ENCODE measurements around the gene SPEM2. TPM values are rescaled to one million over a fixed set of nuclear protein-coding genes. Genes with fewer than 3 reads are reported as not detected.

Gene SPEM2
- total and polyA plus RNA-seq, 2 of the 8 experiments (the other 6 are each of a cell fraction or from before 2014, with no cell fraction given), result 0.03 TPM; not detected in 1

- no peak for TF ChIP-seq CHD7 (IDR thresholded peaks at IDR 0.05; ENCODE audit: insufficient replicate concordance, low read length)
- no peak for TF ChIP-seq HDAC6 (IDR thresholded peaks at IDR 0.05; ENCODE audit: low read depth, low read length)
- TF ChIP-seq RXRA (IDR thresholded peaks at IDR 0.05; ENCODE audit: insufficient read depth, low read depth, low read length), result no peak
- TF ChIP-seq SIRT6 (IDR thresholded peaks at IDR 0.05; ENCODE audit: low read length), result no peak
- TF ChIP-seq EP300 (IDR thresholded peaks at IDR 0.05; ENCODE audit: borderline replicate concordance in 1 of 2, low read depth in 2 of 2, low read length in 2 of 2), result no peak
- no peak for TF ChIP-seq ASH2L (IDR thresholded peaks at IDR 0.05; ENCODE audit: low read length)
- no peak for TF ChIP-seq POLR2AphosphoS5 (IDR thresholded peaks at IDR 0.05; ENCODE audit: low read depth, low read length)
- TF ChIP-seq CHD1 (IDR thresholded peaks at IDR 0.05; ENCODE audit: low read depth, low read length), result no peak
- no peak for TF ChIP-seq USF2 (IDR thresholded peaks at IDR 0.05; ENCODE audit: low read length)
Measured at GRCh38 chr17:7394452-7395191, 30.8 kb upstream of the SPEM2 start, which contains the start of gene PLSCR3 (continued).

All from H1 (cell line).